SU-DHL-6 (cell line): ENCODE measurements around the gene PARP12.

Experiments
- H2AFZ ChIP-seq: fragments of 200-600 bp; sonication (generic); 2 replicates; pipeline ENCODE4 v1.6.1; 2014; ENCODE audit warnings: low read depth, mild to moderate bottlenecking, moderate library complexity, mixed read lengths, antibody characterized with exemption, low read length; ENCODE audit not compliant: severe bottlenecking
- H3F3A ChIP-seq: fragments of 200-600 bp; shearing (Covaris generic); 2 replicates; pipeline ENCODE4 v1.6.0; 2016; ENCODE audit warnings: antibody characterized with exemption, mild to moderate bottlenecking; ENCODE audit not compliant: insufficient read depth
- H3K27ac ChIP-seq: fragments of 200-600 bp; sonication (generic); 2 replicates; pipeline ENCODE4 v1.5.1; 2016; ENCODE audit warnings: low read depth, mild to moderate bottlenecking, low read length, moderate library complexity, mixed read lengths
- H3K27me3 ChIP-seq: fragments of 200-600 bp; sonication (generic), shearing (Covaris generic); 2 replicates; pipeline ENCODE4 v1.6.0; 2014; ENCODE audit warnings: mild to moderate bottlenecking, low read length
- H3K36me3 ChIP-seq: fragments of 200-600 bp; sonication (generic); 2 replicates; pipeline ENCODE4 v1.6.1; 2014; ENCODE audit warnings: mild to moderate bottlenecking, low read length, mixed read lengths
- H3K4me2 ChIP-seq: fragments of 300-600, 200-600 bp; shearing (Covaris generic), sonication (generic); 2 replicates; pipeline ENCODE4 v1.6.0; 2014; ENCODE audit warnings: low read length, low read depth, mild to moderate bottlenecking; ENCODE audit not compliant: poor library complexity, severe bottlenecking
- H3K4me3 ChIP-seq: fragments of 200-600 bp; sonication (generic); 2 replicates; pipeline ENCODE4 v1.5.1; 2014; ENCODE audit warnings: antibody characterized with exemption, low read length, mild to moderate bottlenecking, mixed read lengths; ENCODE audit not compliant: insufficient read depth, poor library complexity, severe bottlenecking
- H3K79me2 ChIP-seq: fragments of 200-600 bp; sonication (generic); 2 replicates; pipeline ENCODE4 v1.6.1; 2014; ENCODE audit warnings: mild to moderate bottlenecking, low read length, moderate library complexity; ENCODE audit not compliant: insufficient read depth
- H3K9ac ChIP-seq: fragments of 200-600 bp; sonication (generic); 2 replicates; pipeline ENCODE4 v1.7.0; 2014; ENCODE audit warnings: mild to moderate bottlenecking, low read length
- H3K9me2 ChIP-seq: fragments of 200-600 bp; sonication (generic); replicated peaks from 2 replicates; pipeline ENCODE4 v1.6.1; 2014; ENCODE audit warnings: low read length; ENCODE audit not compliant: insufficient read depth
- H3K9me3 ChIP-seq: fragments of 200-600 bp; sonication (generic); 2 replicates; pipeline ENCODE4 v1.6.1; 2014; ENCODE audit warnings: low read length, mixed read lengths; ENCODE audit not compliant: insufficient read depth
- H4K20me1 ChIP-seq: fragments of 200-600 bp; sonication (generic); 2 replicates; pipeline ENCODE4 v1.6.1; 2014; ENCODE audit warnings: low read depth, mild to moderate bottlenecking, antibody characterized with exemption, low read length, moderate library complexity, mixed read lengths
- CTCF ChIP-seq: fragments of 200-600 bp; sonication (generic); IDR thresholded peaks from one replicate; pipeline ENCODE4 v1.5.1; 2017; ENCODE audit warnings: antibody characterized with exemption, mild to moderate bottlenecking, low read length, moderate library complexity; ENCODE audit not compliant: insufficient read depth, poor library complexity, severe bottlenecking
- EZH2phosphoT487 ChIP-seq: fragments of 200-600 bp; sonication (generic), shearing (Covaris generic); conservative IDR thresholded peaks from 2 replicates; pipeline ENCODE4 v1.6.1; 2018; ENCODE audit warnings: mild to moderate bottlenecking, antibody characterized with exemption, low read length, moderate library complexity, mixed read lengths

PARP12 gene

GRCh38 chr7:139990142-139990535, 72.6 kb downstream of the PARP12 start:
- Histone ChIP-seq H3K4me3 (no peak overlapping the region), H3K27me3 (no peaks in the 10 kb centered on the region; the same call in 1 of the 2 replicates), H3K27ac (no peak overlapping the region), H3K9me2 (no peaks in the 10 kb centered on the region), H3K9me3 (no peaks in the 10 kb centered on the region), H3K79me2 (no peaks in the 10 kb centered on the region), H3K36me3 (no peaks in the 10 kb centered on the region), H4K20me1 (no peaks in the 10 kb centered on the region), H2AFZ (no peak overlapping the region), H3F3A (no peaks in the 10 kb centered on the region), H3K9ac (no peak overlapping the region), H3K4me2 (no peak overlapping the region)
- TF ChIP-seq CTCF, result no peak
- TF ChIP-seq EZH2phosphoT487, result no peak

GRCh38 chr7:139989366-139990141, 73.2 kb downstream of the PARP12 start:
- Histone ChIP-seq H3K9ac (no peak overlapping the region), H3K79me2 (no peaks in the 10 kb centered on the region), H3K4me3 (no peak overlapping the region), H3K9me3 (no peaks in the 10 kb centered on the region), H3K36me3 (no peaks in the 10 kb centered on the region), H3F3A (no peaks in the 10 kb centered on the region), H3K9me2 (no peaks in the 10 kb centered on the region), H4K20me1 (no peaks in the 10 kb centered on the region), H2AFZ (no peak overlapping the region), H3K27ac (no peak overlapping the region), H3K4me2 (no peak overlapping the region), H3K27me3 (no peaks in the 10 kb centered on the region; the same call in 1 of the 2 replicates)
- TF ChIP-seq CTCF, result no peak
- no peak for TF ChIP-seq EZH2phosphoT487

GRCh38 chr7:139987691-139988516, 74.8 kb downstream of the PARP12 start:
- H3K9me3 ChIP-seq, result no peaks in the 10 kb centered on the region
- TF ChIP-seq EZH2phosphoT487, result no peak
- TF ChIP-seq CTCF, result no peak
- no peak overlapping the region for H3K4me2 ChIP-seq
- no peak overlapping the region for H3K4me3 ChIP-seq
- H3K27me3 ChIP-seq, result no peaks in the 10 kb centered on the region; the same call in 1 of the 2 replicates
- no peaks in the 10 kb centered on the region for H3K9me2 ChIP-seq
- no peaks in the 10 kb centered on the region for H3K36me3 ChIP-seq
- H2AFZ ChIP-seq, result no peak overlapping the region
- no peak overlapping the region for H3K27ac ChIP-seq
- no peaks in the 10 kb centered on the region for H4K20me1 ChIP-seq
- no peaks in the 10 kb centered on the region for H3F3A ChIP-seq
- H3K9ac ChIP-seq, result no peak overlapping the region
- H3K79me2 ChIP-seq, result no peaks in the 10 kb centered on the region
